IgD-negative memory B cell (primary cell): ENCODE results near the gene CCM2. TPM values are rescaled to one million over a fixed set of nuclear protein-coding genes. Genes with fewer than 3 reads are reported as not detected.
"Not testable (repeated sequence)": the region's sequence is repeated elsewhere in the genome, so short reads cannot be mapped to it uniquely, and the experiment has no call there.

Experiments
- H3K27ac Mint-ChIP-seq, 3 donors: one replicate each; pipeline ENCODE4 v1.8.0; 2020 to 2022; ENCODE audit warnings: mild to moderate bottlenecking in 3 of 3, mixed read lengths in 3 of 3, moderate library complexity in 1 of 3
- H3K27me3 Mint-ChIP-seq: one replicate; pipeline ENCODE4 v1.8.0; 2021; ENCODE audit warnings: mixed read lengths
- H3K36me3 Mint-ChIP-seq: one replicate; pipeline ENCODE4 v1.8.0; 2020; ENCODE audit warnings: mild to moderate bottlenecking, mixed read lengths
- H3K4me1 Mint-ChIP-seq, 3 donors: one replicate each; pipeline ENCODE4 v1.8.0; 2020 to 2022; ENCODE audit warnings: mixed read lengths in 3 of 3, mild to moderate bottlenecking in 1 of 3
- H3K4me3 Mint-ChIP-seq, 4 donors: one replicate each; pipeline ENCODE4 v1.8.0; 2020 to 2022; ENCODE audit warnings: mild to moderate bottlenecking in 4 of 4, mixed read lengths in 4 of 4, moderate library complexity in 3 of 4
- H3K9me3 Mint-ChIP-seq, 3 donors: one replicate each; pipeline ENCODE4 v1.8.0; 2020 to 2021; ENCODE audit warnings: mixed read lengths in 3 of 3, mild to moderate bottlenecking in 1 of 3
- polyA plus RNA-seq: library from polyadenylated mRNA; unstranded; fragments of 300-500 nt; fragmentation: Illumina TruSeq; gene quantifications from one replicate; pipeline ENCODE4 v1.2.3, GENCODE V29; 2021

Gene CCM2
- polyA plus RNA-seq, 1 donor from 2014 or later = 81.8 TPM

DNA sequence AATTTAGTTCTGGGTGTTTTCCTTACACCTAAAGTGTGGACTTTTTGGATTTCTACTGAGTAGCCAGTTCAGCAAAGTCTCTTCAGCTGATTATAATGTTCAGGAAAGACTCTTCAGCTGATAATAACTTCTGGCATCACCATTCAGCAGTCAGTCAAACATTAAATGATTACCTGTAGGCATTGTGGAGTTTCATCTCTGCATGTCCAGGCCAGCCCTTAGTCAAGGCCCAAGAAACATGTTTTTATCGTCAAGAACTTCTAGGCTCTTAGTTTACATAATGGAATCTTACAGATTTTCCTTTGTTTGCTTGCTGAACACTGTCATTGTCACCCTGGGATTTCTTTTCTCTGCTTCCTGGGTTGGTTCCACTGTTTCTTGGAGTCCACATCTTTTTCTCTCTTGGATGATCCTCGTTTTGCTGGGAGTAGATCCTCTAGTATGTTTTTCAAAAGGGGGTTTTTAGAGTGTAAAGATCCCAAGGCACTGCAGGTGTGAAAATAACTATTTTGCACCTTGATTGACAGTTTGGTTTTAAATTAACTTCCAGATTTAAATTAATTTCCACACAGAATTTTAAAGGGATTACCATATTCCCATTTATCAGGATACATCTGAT, 24.2 kb downstream of the CCM2 start:
- no peak overlapping the region for H3K4me3 Mint-ChIP-seq
- peaks cover 8% of the 10 kb centered on the region for H3K36me3 Mint-ChIP-seq
- no peak overlapping the region for H3K27ac Mint-ChIP-seq
- H3K27me3 Mint-ChIP-seq = peaks cover 1% of the 10 kb centered on the region
- H3K4me1 Mint-ChIP-seq = peaks cover 40 to 44% (median 42%) of the 10 kb centered on the region in 3 donors
- H3K9me3 Mint-ChIP-seq = no peaks in the 10 kb centered on the region

DNA sequence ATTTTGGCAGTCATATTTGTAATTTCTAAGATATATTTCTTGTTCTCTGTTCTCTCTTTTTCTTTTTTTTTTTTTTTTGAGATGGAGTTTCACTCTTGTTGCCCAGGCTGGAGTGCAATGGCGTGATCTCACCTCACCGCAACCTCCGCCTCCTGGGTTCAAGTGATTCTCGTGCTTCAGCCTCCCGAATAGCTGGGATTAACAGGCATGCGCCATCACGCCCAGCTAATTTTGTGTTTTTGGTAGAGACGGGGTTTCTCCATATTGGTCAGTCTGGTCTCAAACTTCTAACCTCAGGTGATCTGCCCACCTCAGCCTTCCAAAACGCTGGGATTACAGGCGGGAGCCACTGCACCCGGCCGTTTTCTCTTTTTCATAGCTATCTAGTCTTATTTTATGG, 25.5 kb downstream of the CCM2 start:
- H3K9me3 Mint-ChIP-seq = not testable (repeated sequence)

DNA sequence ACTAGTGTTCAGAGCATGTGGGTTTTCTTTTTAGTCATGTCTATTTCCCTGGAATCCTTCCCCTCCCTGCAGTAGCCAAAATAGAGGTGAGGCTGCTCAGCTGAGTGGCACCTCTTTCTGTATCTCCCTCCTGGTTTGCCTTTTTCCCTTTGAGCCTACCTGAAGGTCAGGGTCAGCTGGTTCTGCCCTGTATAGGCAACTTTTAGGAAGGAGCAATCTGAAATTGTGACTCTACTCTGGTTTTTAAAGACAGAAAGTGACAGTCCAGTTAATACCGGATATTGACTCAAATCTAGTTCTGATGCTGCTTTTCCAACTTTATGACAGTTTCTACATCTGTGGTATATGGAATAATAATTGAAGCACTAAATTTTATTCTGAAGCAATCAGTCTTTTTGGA, 26.0 kb downstream of the CCM2 start:
- H3K27me3 Mint-ChIP-seq = peaks cover 1% of the 10 kb centered on the region
- H3K4me3 Mint-ChIP-seq = peak overlapping the region in 3 of 4 donors; percentile 3 to 65 (median 54)
- peaks cover 48 to 51% (median 48%) of the 10 kb centered on the region in 3 donors for H3K4me1 Mint-ChIP-seq
- peak overlapping the region in 2 of 3 donors; percentile 63 to 86 for H3K27ac Mint-ChIP-seq
- peaks cover 7% of the 10 kb centered on the region for H3K36me3 Mint-ChIP-seq
- no peaks in the 10 kb centered on the region for H3K9me3 Mint-ChIP-seq

More for the DNA sequence above, 25.5 kb downstream of the CCM2 start:
- H3K4me3 Mint-ChIP-seq = peak overlapping the region in 2 of 4 donors; percentile 3 to 54
- H3K27me3 Mint-ChIP-seq, H3K36me3 Mint-ChIP-seq: not testable (repeated sequence)
- peak overlapping the region in 2 of 3 donors; percentile 63 to 86 for H3K27ac Mint-ChIP-seq
- H3K4me1 Mint-ChIP-seq = peaks cover 51 to 53% (median 52%) of the 10 kb centered on the region in 3 donors

DNA sequence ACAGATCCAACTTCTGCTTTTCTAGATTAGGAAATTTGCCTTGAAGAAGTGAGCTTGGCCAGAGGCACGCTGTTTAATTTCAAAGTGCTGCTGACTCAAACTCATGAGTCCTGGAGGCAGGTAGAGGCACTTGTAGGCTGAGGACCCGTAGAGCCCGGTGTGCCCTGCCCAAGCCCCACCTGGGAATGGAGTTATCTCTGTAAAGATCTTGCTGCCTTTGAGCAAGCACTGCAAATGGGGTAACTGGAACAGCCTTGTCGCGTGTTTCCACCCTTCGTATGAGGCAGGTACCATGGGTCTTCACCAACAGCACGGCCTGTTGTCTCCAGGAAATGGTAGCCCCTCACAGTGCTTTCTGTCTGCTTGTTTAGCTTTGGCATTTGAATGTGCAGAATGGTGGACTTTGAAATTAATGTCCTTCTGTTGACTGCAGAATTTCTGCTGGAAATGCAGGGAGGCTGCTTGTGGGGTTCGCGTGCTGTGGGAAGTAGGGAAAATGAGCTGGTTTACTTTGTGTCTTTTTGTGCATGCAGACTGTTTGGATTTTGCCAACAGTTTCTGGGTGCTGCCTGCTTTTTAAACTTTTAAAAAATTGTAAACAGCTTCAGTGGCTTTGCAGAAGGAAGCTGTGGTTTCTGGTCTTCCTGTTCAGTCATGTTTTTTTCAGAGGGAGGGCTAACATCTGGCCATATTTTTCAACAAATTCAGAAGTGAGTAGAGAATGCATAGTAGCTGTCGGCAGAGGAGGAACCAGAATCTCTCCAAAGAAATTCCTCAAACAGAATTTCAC, 27.2 kb downstream of the CCM2 start:
- Mint-ChIP-seq H3K36me3 (peaks cover 4% of the 10 kb centered on the region), H3K9me3 (no peaks in the 10 kb centered on the region), H3K27me3 (peaks cover 1% of the 10 kb centered on the region), H3K27ac (peak overlapping the region; percentile 77 to 97 (median 84)), H3K4me1 (peaks cover 43 to 48% (median 47%) of the 10 kb centered on the region in 3 donors), H3K4me3 (peak overlapping the region; percentile 89 to 95 (median 92))

DNA sequence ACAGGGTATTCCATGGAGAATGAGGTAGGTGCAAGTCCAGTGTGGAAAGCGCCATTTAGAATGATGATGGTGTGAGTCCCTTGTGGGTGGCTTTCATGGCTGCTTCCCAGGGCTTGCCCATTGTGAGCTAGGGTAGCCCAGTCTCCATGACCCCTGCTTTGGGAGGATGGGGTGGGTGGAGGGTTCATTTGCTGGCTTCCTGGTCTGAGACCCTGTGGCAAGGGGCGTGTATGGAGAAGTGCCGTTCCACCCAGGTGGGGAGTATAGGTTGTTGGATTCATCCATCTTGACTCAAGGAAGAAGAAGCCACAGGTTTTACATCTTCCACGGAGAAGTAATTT, 27.7 kb downstream of the CCM2 start:
- Mint-ChIP-seq H3K27ac (peak overlapping the region; percentile 77 to 97 (median 84)), H3K9me3 (no peaks in the 10 kb centered on the region), H3K4me3 (peak overlapping the region; percentile 89 to 95 (median 92)), H3K27me3 (peaks cover 1% of the 10 kb centered on the region), H3K4me1 (peaks cover 43 to 51% (median 50%) of the 10 kb centered on the region in 3 donors), H3K36me3 (peaks cover 4% of the 10 kb centered on the region)

DNA sequence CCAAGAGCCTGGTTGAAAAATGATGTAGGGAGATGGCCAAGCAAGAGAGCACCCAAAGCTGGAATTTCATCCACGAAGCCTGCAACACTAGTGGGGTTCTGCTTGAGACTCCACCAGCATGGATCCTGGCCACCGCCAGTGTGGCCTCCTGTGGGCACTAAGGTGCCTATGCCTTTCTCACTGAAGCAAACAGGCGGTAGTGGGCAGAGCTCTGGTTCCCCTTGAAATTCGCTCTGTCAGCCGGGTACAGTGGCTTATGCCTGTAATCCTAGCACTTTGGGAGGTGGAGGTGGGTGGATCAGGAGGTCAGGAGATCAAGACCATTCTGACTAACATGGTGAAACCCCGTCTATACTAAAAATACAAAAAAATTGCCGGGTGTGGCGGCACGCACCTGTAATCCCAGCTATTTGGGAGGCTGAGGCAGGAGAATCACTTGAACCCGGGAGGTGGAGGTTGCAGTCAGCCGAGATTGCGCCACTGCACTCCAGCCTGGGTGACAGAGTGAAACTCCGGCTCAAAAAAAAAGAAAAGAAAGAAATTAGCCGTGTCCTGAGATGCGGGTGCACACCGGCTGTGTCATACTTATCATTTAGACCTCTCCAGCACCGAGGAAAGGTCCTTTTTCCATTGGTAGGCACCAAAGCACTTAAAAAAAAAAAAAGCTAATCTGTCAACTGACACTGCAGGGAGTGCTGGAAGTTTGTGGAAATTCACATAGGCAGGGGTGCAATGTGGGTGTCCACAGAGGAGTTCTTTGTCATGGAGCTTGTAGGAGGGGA, 28.3 kb downstream of the CCM2 start:
- Mint-ChIP-seq H3K27ac (peak overlapping the region; percentile 77 to 97 (median 84)), H3K4me1 (peaks cover 47 to 56% (median 55%) of the 10 kb centered on the region in 3 donors), H3K27me3 (peaks cover 1% of the 10 kb centered on the region), H3K9me3 (no peaks in the 10 kb centered on the region), H3K36me3 (peaks cover 4% of the 10 kb centered on the region), H3K4me3 (peak overlapping the region; percentile 89 to 95 (median 92))

DNA sequence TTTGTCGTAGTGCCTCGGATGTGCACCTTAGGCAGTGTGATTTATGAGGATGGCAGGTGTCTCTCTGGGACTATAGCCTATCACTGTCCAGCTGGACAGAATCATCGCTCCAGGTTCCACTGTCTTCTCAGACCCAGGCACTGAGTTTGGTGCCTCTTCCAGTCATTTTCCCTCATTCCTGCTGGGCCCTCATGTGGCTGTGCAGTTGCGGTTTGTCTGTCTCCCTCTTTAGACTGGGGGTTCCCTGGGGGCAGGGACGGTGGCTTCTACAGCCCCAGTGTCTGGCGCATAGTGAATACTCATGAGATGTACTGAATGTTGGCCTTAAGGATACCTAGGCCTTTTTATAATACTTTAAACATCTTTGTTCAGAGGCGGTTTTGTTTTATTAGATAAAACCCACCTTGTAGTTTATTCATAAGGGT, 28.9 kb downstream of the CCM2 start:
- H3K9me3 Mint-ChIP-seq = no peaks in the 10 kb centered on the region
- peak overlapping the region; percentile 89 to 95 (median 92) for H3K4me3 Mint-ChIP-seq
- H3K27ac Mint-ChIP-seq = peak overlapping the region; percentile 77 to 97 (median 84)
- peaks cover 53 to 60% (median 59%) of the 10 kb centered on the region in 3 donors for H3K4me1 Mint-ChIP-seq
- H3K27me3 Mint-ChIP-seq = peaks cover 1% of the 10 kb centered on the region
- peaks cover 5% of the 10 kb centered on the region for H3K36me3 Mint-ChIP-seq

DNA sequence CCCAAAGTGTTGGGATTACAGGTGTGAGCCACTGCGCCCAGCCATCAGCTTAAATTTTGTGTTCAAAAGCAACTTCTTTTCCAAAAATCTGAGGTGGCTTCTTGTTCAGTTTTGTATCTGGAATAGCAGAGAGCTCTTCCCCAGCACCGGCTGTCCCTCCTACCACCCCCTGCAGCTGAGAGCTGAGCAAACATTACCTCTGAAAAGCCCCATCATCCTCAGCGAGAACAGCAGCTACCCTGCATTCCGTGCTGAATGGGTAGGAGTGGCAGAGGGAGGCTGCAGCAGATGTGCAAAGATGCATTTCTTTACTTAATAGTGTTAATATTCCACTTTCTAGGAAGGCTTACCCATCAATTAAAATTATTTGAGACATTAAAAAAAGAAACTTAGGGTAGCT, 31.8 kb downstream of the CCM2 start:
- Mint-ChIP-seq H3K9me3 (no peaks in the 10 kb centered on the region), H3K4me3 (peak overlapping the region in 3 of 4 donors; percentile 50 to 81 (median 70)), H3K36me3 (peaks cover 5% of the 10 kb centered on the region), H3K4me1 (peaks cover 48 to 57% (median 56%) of the 10 kb centered on the region in 3 donors), H3K27me3 (no peaks in the 10 kb centered on the region), H3K27ac (peak overlapping the region in 2 of 3 donors; percentile 5 to 69)

DNA sequence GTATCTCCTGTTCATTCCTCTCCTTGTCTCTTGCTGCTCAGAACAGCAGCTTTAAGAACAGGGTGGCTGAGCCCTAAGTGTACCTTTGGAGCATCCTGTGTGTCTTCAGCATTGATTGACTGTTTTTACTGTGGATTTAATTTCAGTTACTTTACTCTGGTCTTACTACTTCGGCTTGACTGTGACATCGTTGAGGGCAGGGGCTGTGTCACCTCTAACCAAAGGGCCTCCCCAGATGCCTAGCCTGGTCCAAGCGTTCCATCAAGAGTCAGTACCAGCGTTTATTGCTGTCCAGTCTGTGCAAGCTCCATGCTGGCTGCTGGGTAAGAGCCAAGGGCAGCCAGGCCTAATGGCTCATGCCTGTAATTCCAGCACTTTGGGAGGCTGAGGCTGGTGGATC, 32.4 kb downstream of the CCM2 start:
- H3K36me3 Mint-ChIP-seq = peaks cover 5% of the 10 kb centered on the region
- H3K27me3 Mint-ChIP-seq = no peaks in the 10 kb centered on the region

DNA sequence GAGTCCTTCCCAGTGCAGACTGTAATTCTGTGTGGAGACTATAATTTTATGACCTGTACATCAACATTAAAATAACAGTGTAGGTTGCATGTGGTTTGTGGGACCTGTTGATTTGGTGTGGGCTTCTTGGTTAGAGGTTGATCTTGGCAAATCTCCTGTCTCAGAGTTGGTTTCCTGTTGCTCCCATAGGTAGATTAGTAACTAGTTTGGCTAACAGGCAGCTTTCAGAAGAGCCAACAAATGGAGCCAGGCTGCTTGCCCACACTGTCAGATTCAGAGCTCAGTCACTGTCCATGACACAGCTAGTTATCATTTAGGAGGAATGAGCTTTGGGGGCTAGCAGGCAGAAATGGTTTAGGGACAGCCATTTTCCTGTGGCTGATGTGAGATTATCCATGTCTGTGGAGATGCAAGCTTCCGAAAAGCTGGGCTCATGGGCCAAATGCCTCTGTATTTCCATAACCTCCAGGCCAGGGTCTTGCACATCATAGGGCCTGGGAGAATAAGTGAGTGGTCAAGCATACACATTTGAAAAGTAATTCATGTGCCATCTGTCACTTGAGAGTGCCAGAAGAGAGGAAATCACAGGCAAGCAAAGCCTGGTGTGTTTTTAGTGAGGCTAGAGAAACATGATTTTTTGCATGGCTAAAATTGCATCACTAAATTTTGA, 33.4 kb downstream of the CCM2 start:
- peak overlapping the region; percentile 16 to 85 (median 50) for H3K4me3 Mint-ChIP-seq
- H3K4me1 Mint-ChIP-seq = peaks cover 51 to 59% (median 54%) of the 10 kb centered on the region in 3 donors
- H3K36me3 Mint-ChIP-seq = peaks cover 3% of the 10 kb centered on the region
- no peaks in the 10 kb centered on the region for H3K9me3 Mint-ChIP-seq
- H3K27me3 Mint-ChIP-seq = no peaks in the 10 kb centered on the region
- peak overlapping the region; percentile 7 to 89 (median 64) for H3K27ac Mint-ChIP-seq

More for the DNA sequence above, 32.4 kb downstream of the CCM2 start:
- H3K4me3 Mint-ChIP-seq = peak overlapping the region; percentile 50 to 70 (median 51)
- H3K4me1 Mint-ChIP-seq = peaks cover 46 to 56% (median 53%) of the 10 kb centered on the region in 3 donors
- H3K9me3 Mint-ChIP-seq = no peaks in the 10 kb centered on the region
- peak overlapping the region in 2 of 3 donors; percentile 43 to 89 for H3K27ac Mint-ChIP-seq

DNA sequence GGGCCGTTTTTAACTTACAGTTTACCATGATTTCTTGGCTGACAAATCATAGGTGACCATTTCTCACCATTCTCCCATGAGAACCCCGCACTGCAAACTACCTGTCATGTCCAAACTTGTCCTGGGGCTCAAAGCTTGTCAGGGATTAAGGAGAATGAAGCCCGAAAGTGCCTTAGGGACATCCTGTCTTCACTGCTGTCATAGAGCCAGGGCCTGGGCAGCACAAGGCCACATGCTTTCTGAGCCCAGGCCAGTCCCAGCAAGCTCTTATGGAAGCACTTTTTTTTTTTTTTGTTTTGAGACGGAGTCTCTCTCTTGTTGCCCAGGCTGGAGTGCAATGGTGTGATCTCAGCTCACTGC, 33.9 kb downstream of the CCM2 start:
- peak overlapping the region in 2 of 3 donors; percentile 7 to 89 for H3K27ac Mint-ChIP-seq
- H3K9me3 Mint-ChIP-seq = no peaks in the 10 kb centered on the region
- peak overlapping the region in 3 of 4 donors; percentile 21 to 76 (median 24) for H3K4me3 Mint-ChIP-seq
- H3K36me3 Mint-ChIP-seq = peaks cover 3% of the 10 kb centered on the region
- no peaks in the 10 kb centered on the region for H3K27me3 Mint-ChIP-seq
- peaks cover 49 to 59% (median 55%) of the 10 kb centered on the region in 3 donors for H3K4me1 Mint-ChIP-seq

DNA sequence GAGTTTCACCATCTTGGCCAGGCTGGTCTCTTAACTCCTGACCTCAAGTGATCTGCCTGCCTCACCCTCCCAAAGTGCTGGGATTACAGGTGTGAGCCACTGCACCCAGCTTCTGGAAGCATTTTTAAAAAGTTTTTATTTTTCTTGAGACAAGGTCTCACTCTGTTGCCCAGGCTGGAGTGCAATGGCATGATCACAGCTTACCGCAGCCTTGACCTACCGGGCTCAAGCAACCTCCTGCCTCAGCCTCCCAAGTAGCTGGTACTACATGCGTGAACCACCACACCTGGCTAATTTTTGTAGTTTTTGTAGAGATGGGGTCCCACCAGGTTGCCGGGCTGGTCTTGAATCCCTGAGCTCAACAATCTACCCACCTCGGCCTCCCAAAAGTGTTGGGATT, 34.7 kb downstream of the CCM2 start:
- not testable (repeated sequence) for H3K9me3 Mint-ChIP-seq, H3K4me3 Mint-ChIP-seq, H3K27me3 Mint-ChIP-seq, H3K36me3 Mint-ChIP-seq
- Mint-ChIP-seq H3K4me1 (peaks cover 41 to 51% (median 49%) of the 10 kb centered on the region in 3 donors), H3K27ac (peak overlapping the region in 1 of 3 donors; percentile 9)

DNA sequence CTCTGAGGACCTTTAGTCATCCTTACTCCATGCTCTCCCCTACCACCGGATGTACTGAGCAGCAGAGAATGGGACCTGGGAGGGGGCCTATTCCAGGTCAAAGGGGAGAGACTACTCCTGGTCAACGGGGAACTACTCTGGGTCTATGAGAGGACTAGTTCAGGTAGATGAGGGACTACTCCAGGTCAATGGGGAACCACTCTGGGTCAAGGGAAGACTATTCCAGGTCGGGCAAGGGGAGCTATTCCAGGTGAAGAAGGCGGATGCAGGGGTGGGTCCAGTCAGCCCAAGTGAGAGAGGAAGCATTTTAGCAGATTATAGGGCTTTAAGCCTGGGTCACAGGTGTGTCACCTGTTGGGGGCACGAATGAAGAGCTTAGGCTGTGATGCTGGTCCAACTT, 35.4 kb downstream of the CCM2 start:
- Mint-ChIP-seq H3K27me3 (no peaks in the 10 kb centered on the region), H3K4me1 (peaks cover 39 to 45% (median 44%) of the 10 kb centered on the region in 3 donors), H3K27ac (peak overlapping the region in 1 of 3 donors; percentile 39), H3K9me3 (no peaks in the 10 kb centered on the region), H3K4me3 (peak overlapping the region in 2 of 4 donors; percentile 85 to 90), H3K36me3 (peaks cover 5% of the 10 kb centered on the region)

DNA sequence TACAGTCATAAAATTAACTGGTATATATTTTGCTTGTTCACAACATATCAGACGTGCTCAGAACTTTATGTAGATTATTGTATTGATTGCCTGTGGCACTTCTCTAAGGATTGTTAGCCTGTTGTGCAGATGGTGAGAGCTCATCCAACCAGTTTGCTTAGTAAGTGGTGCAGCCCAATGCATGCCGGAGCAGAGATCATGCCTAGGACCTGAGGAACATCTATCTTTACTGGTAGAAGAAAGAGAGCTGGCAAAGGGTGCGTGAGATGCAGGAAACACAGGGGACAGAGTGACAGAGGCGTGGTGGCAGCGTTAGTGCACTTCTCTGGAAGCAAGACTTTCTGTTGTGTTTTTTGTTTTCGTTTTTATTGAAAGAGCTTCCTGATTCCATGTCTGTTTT, 35.9 kb downstream of the CCM2 start:
- peak overlapping the region; percentile 4 to 90 (median 63) for H3K4me3 Mint-ChIP-seq
- peak overlapping the region; percentile 36 to 71 (median 39) for H3K27ac Mint-ChIP-seq
- H3K9me3 Mint-ChIP-seq = no peaks in the 10 kb centered on the region
- no peaks in the 10 kb centered on the region for H3K27me3 Mint-ChIP-seq
- peaks cover 39 to 45% (median 44%) of the 10 kb centered on the region in 3 donors for H3K4me1 Mint-ChIP-seq
- peaks cover 6% of the 10 kb centered on the region for H3K36me3 Mint-ChIP-seq
